Stimulated activated CD8-positive, alpha-beta memory T cell treated with anti-CD3 and anti-CD28 coated beads, Interleukin-4, amount 100 ng/mL, for 48 hours (primary cell): ENCODE data around the gene OR56A3.

Experiments
- DNase-seq: peaks from one replicate; pipeline ENCODE4 v3.0.0-alpha.2; 2020

The OR56A3 gene

GRCh38 chr11:5983443-5983842 lies 41.4 kb downstream of the OR56A3 start:
- DNase-seq: no peak

GRCh38 chr11:5986885-5987284 lies 44.8 kb downstream of the OR56A3 start, which contains the start of gene OR52L1:
Gene OR52L1, minus strand, starts transcription at chr11:5986985. Its CDS starts 55 bp downstream, at chr11:5986930.
- DNase-seq: no peak

GRCh38 chr11:5989203-5989602 lies 47.2 kb downstream of the OR56A3 start:
- no peak for DNase-seq

- no peak for DNase-seq
Observed at GRCh38 chr11:5992150-5992549, 50.1 kb downstream of the OR56A3 start.

- no peak for DNase-seq
Observed at GRCh38 chr11:5992604-5993251, 50.7 kb downstream of the OR56A3 start.

- no peak for DNase-seq
Observed at GRCh38 chr11:5994791-5995190, 52.7 kb downstream of the OR56A3 start.
